ENCODE measurements around the gene EBLN2. TPM values are rescaled to one million over a fixed set of nuclear protein-coding genes. Genes with fewer than 3 reads are reported as not detected.

Gene EBLN2
- total RNA-seq, 1 donor from 2014 or later = 13.2 TPM

DNA sequence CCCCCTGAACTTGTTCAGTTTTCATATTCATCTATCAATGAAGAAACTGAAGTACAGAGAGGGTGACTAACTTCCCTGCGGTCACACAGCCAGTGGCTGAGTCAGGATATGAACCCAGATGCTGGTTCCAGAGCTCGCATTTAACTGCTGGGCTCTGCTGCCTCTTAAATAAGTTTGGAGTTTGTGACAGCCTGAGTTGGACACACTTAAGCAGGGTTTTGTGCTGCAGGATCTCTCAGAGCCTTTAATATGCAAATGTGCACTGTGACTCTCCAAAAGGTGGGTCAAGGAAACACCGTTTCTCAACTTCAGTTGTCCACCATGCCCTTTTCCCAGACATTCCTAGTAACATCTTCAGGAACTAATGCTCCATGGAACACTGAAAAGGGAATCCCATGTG lies 45.8 kb downstream of the EBLN2 start:
- DNase-seq (ENCODE audit: low spot score) = no peak

DNA sequence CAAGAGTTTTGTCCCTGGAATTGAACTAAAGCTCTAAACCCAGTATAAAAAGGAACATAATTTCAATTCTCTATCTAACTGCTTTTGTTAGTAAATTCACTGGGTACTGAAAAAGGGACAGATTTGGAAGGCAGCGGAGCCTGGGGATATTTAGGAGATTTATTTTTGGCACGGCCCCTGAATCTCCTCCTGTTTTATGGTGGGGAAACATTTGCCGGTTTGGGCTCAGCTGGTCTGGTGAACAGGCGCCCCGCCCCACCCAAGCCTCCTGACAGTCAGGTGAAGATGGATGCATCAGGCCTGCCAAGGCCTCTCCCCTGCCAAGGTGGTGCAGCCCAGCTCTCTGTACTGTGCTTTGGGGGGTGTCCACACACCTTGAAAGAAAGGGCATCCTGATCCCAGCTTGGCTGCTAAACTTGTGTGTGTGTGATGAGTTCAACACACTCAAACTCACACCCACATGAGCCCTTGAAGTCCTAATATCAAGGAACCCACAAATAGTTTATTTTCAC lies 46.3 kb downstream of the EBLN2 start:
- DNase-seq (ENCODE audit: low spot score) = no peak

DNA sequence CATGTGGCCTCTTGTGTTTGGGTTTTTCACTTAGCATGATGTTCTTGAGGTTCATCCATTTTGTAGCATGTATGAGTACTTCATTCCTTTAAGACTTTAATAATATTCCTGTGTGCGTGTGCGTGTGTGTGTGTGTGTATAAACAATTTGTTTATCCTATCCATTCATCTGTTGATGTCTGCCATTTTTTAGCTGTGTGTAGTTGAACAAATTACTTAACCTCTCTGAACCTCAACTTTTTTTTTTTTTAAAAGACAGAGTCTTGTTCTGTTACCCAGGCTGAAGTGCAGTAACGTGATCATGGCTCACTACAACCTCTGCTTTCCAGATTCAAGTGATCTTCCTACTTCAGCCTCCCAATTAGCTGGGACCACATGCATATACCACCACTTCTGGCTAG lies 47.3 kb downstream of the EBLN2 start:
- no peak for DNase-seq (ENCODE audit: low spot score)

DNA sequence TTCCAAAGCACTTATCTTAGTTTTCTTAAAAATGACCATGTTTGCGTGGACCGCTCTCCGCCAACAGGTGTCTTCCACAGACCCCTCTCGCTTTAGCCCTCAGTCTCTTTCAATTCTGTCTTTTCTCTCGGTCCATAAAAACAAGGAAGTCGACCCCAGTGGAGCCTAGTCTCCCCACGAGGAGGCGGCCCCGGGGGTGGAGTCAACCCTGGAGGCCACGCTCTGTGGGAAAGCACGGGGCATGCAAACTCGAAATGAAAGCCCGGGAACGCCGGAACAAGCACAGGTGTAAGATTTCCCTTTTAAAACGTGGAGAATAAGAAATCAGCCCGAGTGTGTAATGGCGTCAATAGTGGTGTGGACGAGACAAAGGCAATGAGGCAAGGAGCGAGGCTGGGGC lies 49.1 kb downstream of the EBLN2 start:
- no peak for DNase-seq (ENCODE audit: low spot score)

Other genes starting within 250 kb of the EBLN2 start
- gene SHQ1, start 213.2 kb upstream of the EBLN2 start, total RNA-seq (ENCODE audit: insufficient read depth, low replicate concordance) = 17.1 TPM
- gene GXYLT2, start 173.6 kb upstream of the EBLN2 start, total RNA-seq (ENCODE audit: insufficient read depth, low replicate concordance) = 82.8 TPM
- 72.2 TPM for gene PPP4R2, start 64.8 kb upstream of the EBLN2 start, total RNA-seq (ENCODE audit: insufficient read depth, low replicate concordance)